A549 (cell line): ENCODE results near the gene FGF14. TPM values are rescaled to one million over a fixed set of nuclear protein-coding genes. Genes with fewer than 3 reads are reported as not detected.
A peak's percentile ranks its signal among the peaks of the same experiment; 100 is the strongest.

ENCODE experiments used
- ATAC-seq, 2 experiments: fragments of 200-7000 bp in 1 of 2; fragments of >200 bp in 1 of 2; cut with Nextera tagmentation in 1 of 2; cut with Tn5 transposase in 1 of 2; 3 replicates each; pipeline versions ENCODE4 v1.8.0 to v1.9.1; 2018 to 2020; ENCODE audit warnings: mild to moderate bottlenecking in 1 of 2, moderate library complexity in 1 of 2
- CTCF ChIA-PET: fragments of 300-600 bp; sonication (Branson Sonifier 250); formaldehyde crosslinking; extraction: SDS; loops from one replicate; lab custom pipeline; 2021; ENCODE audit warnings: antibody characterized with exemption, inconsistent platforms; lab: Yijun Ruan, JAX
- POLR2A ChIA-PET: fragments of 350-600 bp; formaldehyde crosslinking; extraction: SDS; loops from one replicate; lab custom pipeline; 2021; ENCODE audit warnings: antibody characterized with exemption, inconsistent platforms; lab: Yijun Ruan, JAX
- DNase-seq, 2 experiments: peaks; one replicate each; pipeline versions ENCODE4 v3.0.0 to v3.0.0-alpha.2; 2011 to 2016; ENCODE audit warnings: low read depth in 1 of 2, low spot score in 1 of 2
- FAIRE-seq: peaks from 2 replicates; lab custom pipeline; 2011; peaks lifted over from hg19 to GRCh38; lab: Jason Lieb, UNC
- H3K27ac ChIP-seq, 2 experiments: fragments of >200 bp; sonication (Bioruptor Twin); formaldehyde crosslinking; 3 replicates each; pipeline ENCODE4 v1.5.1; 2016 to 2017
- H3K4me1 ChIP-seq: fragments of >200 bp; sonication (Bioruptor Twin); formaldehyde crosslinking; 3 replicates; pipeline ENCODE4 v1.6.1; 2016
- H3K4me2 ChIP-seq: fragments of >200 bp; sonication (Bioruptor Twin); formaldehyde crosslinking; 3 replicates; pipeline ENCODE4 v1.6.1; 2016
- H3K4me3 ChIP-seq: fragments of >200 bp; sonication (Bioruptor Twin); formaldehyde crosslinking; 3 replicates; pipeline ENCODE4 v1.5.1; 2016
- H3K9me3 ChIP-seq: fragments of >200 bp; sonication (Bioruptor Twin); formaldehyde crosslinking; 3 replicates; pipeline ENCODE4 v1.6.1; 2016
- ATOH8 ChIP-seq: fragments of 250-450 bp; sonication (Bioruptor Pico); IDR thresholded peaks from 2 replicates; pipeline ENCODE4 v1.5.0; 2020; ENCODE audit warnings: low read depth, mild to moderate bottlenecking, moderate library complexity
- BHLHE40 ChIP-seq: IDR thresholded peaks from 2 replicates; pipeline ENCODE4 v1.6.1; 2012; ENCODE audit warnings: low read depth, low read length, inconsistent platforms
- CEBPB ChIP-seq, 2 experiments: fragments of >200 bp in 1 of 2; sonication (Bioruptor Twin) in 1 of 2; formaldehyde crosslinking in 1 of 2; IDR thresholded peaks; 2 replicates each; pipeline ENCODE4 v1.6.1; 2012 to 2016
- CTCF ChIP-seq: fragments of >200 bp; sonication (Bioruptor Twin); formaldehyde crosslinking; IDR thresholded peaks from 3 replicates; pipeline ENCODE4 v1.5.1; 2016
- EHF ChIP-seq: fragments of 250-450 bp; sonication (Bioruptor Pico); IDR thresholded peaks from 2 replicates; pipeline ENCODE4 v1.5.0; 2020; ENCODE audit warnings: mild to moderate bottlenecking
- FOXS1 ChIP-seq: fragments of 250-450 bp; sonication (Bioruptor Pico); IDR thresholded peaks from 2 replicates; pipeline ENCODE4 v1.5.0; 2020; ENCODE audit warnings: mild to moderate bottlenecking, moderate library complexity
- HEYL ChIP-seq: fragments of 250-450 bp; sonication (Bioruptor Pico); IDR thresholded peaks from 2 replicates; pipeline ENCODE4 v1.8.0; 2021; ENCODE audit warnings: mild to moderate bottlenecking, moderate library complexity
- HMGXB4 ChIP-seq: fragments of 250-450 bp; sonication (Bioruptor Pico); IDR thresholded peaks from 2 replicates; pipeline ENCODE4 v1.5.0; 2021; ENCODE audit warnings: mild to moderate bottlenecking, moderate library complexity, borderline replicate concordance
- HOXA7 ChIP-seq: fragments of 250-450 bp; sonication (Bioruptor Pico); IDR thresholded peaks from 2 replicates; pipeline ENCODE4 v1.5.0; 2020; ENCODE audit warnings: mild to moderate bottlenecking, moderate library complexity
- HOXB5 ChIP-seq: fragments of 250-450 bp; sonication (Bioruptor Pico); IDR thresholded peaks from 2 replicates; pipeline ENCODE4 v1.5.0; 2020; ENCODE audit warnings: mild to moderate bottlenecking, moderate library complexity
- MAX ChIP-seq: IDR thresholded peaks from 2 replicates; pipeline ENCODE4 v1.6.1; 2012
- NPAS2 ChIP-seq: fragments of 250-450 bp; sonication (Bioruptor Pico); IDR thresholded peaks from 2 replicates; pipeline ENCODE4 v1.8.0; 2022; ENCODE audit warnings: mild to moderate bottlenecking, moderate library complexity, borderline replicate concordance
- PHF8 ChIP-seq: fragments of 200-600 bp; sonication (generic); IDR thresholded peaks from 2 replicates; pipeline ENCODE4 v1.6.1; 2016; ENCODE audit warnings: low read depth, mild to moderate bottlenecking, antibody characterized with exemption, moderate library complexity, borderline replicate concordance
- POLR2A ChIP-seq: IDR thresholded peaks from 2 replicates; pipeline ENCODE4 v1.6.1; 2012; ENCODE audit warnings: mild to moderate bottlenecking, low read length
- RAD21 ChIP-seq, 2 experiments: fragments of >200 bp in 1 of 2; sonication (Bioruptor Twin) in 1 of 2; formaldehyde crosslinking in 1 of 2; IDR thresholded peaks in 1 of 2; conservative IDR thresholded peaks in 1 of 2; 2 replicates in 1 of 2; 3 replicates in 1 of 2; pipeline ENCODE4 v1.6.1; 2012 to 2018; ENCODE audit warnings: inconsistent platforms in 1 of 2
- RARB ChIP-seq: fragments of 250-450 bp; sonication (Bioruptor Pico); IDR thresholded peaks from 2 replicates; pipeline ENCODE4 v1.8.0; 2021; ENCODE audit warnings: mild to moderate bottlenecking, moderate library complexity
- RCOR1 ChIP-seq: fragments of 150-350 bp; IDR thresholded peaks from 2 replicates; pipeline ENCODE4 v1.6.1; 2014; ENCODE audit warnings: antibody characterized with exemption, low read length, low read depth
- RNF2 ChIP-seq: fragments of 200-600 bp; sonication (generic); IDR thresholded peaks from 2 replicates; pipeline ENCODE4 v1.6.1; 2016; ENCODE audit warnings: low read depth, mild to moderate bottlenecking, antibody characterized with exemption, moderate library complexity, borderline replicate concordance
- SMC3 ChIP-seq: fragments of >200 bp; sonication (Bioruptor Twin); formaldehyde crosslinking; IDR thresholded peaks from 3 replicates; pipeline ENCODE4 v1.6.1; 2018; ENCODE audit warnings: inconsistent platforms
- SREBF2 ChIP-seq: fragments of 450-650 bp; IDR thresholded peaks from 2 replicates; pipeline ENCODE4 v1.6.1; 2014; ENCODE audit warnings: mild to moderate bottlenecking, moderate library complexity
- USF2 ChIP-seq: fragments of 450-650 bp; IDR thresholded peaks from 2 replicates; pipeline ENCODE4 v1.6.1; 2014; ENCODE audit warnings: antibody characterized with exemption
- ZC3H11A ChIP-seq: fragments of 450-650 bp; IDR thresholded peaks from 2 replicates; pipeline ENCODE4 v1.6.1; 2014; ENCODE audit warnings: antibody characterized with exemption, mild to moderate bottlenecking
- WGBS: methylation state at CpG from one replicate; pipeline ENCODE4 v1.1.6; 2017; ENCODE audit errors: missing lambda C conversion rate; 5-methylcytosine and 5-hydroxymethylcytosine counted together
- polyA plus RNA-seq, 4 experiments: library from polyadenylated mRNA; depleted of rRNA in 3 of 4; stranded (reverse); fragments of >200 nt; fragmentation: RNase III in 1 of 4; extraction: RNeasy Plus Mini Kit Qiagen cat#74134 plus additional on column Dnase treatment in 1 of 4; gene quantifications; 2 replicates in 3 of 4; 3 replicates in 1 of 4; pipeline ENCODE4 v1.2.3, GENCODE V29; 2011 to 2017

Gene FGF14
- polyA plus RNA-seq, 2 of the 4 experiments (the other 2 are of a cell fraction), result not detected

- H3K27ac ChIP-seq, result no peak overlapping the region
- ATAC-seq (no peak), DNase-seq (no peak), FAIRE-seq (no peak)
- ChIA-PET POLR2A (no interaction called here), CTCF (interaction anchor here (1.8 kb wide), 1 partner anchor 249 kb away, joined by 4 read pairs; no protein-coding TSS in a partner anchor)
- WGBS, result 62% methylated on average over 1 of the region's 1 CpG
- no peaks in the 10 kb centered on the region for H3K9me3 ChIP-seq
- H3K4me1 ChIP-seq, result no peaks in the 10 kb centered on the region
- TF ChIP-seq EHF (CRISPR knock-in tag) (no peak), RARB (CRISPR knock-in tag) (no peak), USF2 (no peak), NPAS2 (CRISPR knock-in tag) (no peak), FOXS1 (CRISPR knock-in tag) (no peak), CEBPB (IDR thresholded peaks at IDR 0.05) (no peak), HOXA7 (CRISPR knock-in tag) (no peak), HEYL (CRISPR knock-in tag) (no peak), HOXB5 (CRISPR knock-in tag) (no peak), HMGXB4 (no peak), PHF8 (no peak), SREBF2 (no peak), BHLHE40 (no peak), POLR2A (no peak), RNF2 (no peak), ATOH8 (no peak), MAX (no peak), RCOR1 (no peak)
- H3K4me2 ChIP-seq, result no peak overlapping the region
- H3K4me3 ChIP-seq, result no peak overlapping the region
These were observed 638.7 kb downstream of the FGF14 start for GRCh38 chr13:101763191-101763590.

- FAIRE-seq, result no peak
- CTCF ChIA-PET, result interaction anchor here (0.7 to 3.7 kb wide), 24 partner anchors 8 to 612 kb away, joined by 3 to 19 read pairs (median 4); no protein-coding TSS in a partner anchor
- TF ChIP-seq ZC3H11A (no peak), SMC3 (peak; percentile 89), RAD21 (conservative IDR thresholded peaks at IDR 0.05 in 1 of 2, IDR thresholded peaks at IDR 0.05 in 1 of 2) (peak; percentile 85 to 86), CTCF (peak; percentile 70)
- TF ChIP-seq, all 56 proteins: peak for 3
- Histone ChIP-seq H3K4me3 (no peak overlapping the region), H3K4me1 (peaks cover 5% of the 10 kb centered on the region; the same call in 2 of the 3 replicates), H3K27ac (no peak overlapping the region), H3K4me2 (no peak overlapping the region), H3K9me3 (no peaks in the 10 kb centered on the region)
- DNase-seq (peak; percentile 28 to 45), ATAC-seq (peak; percentile 73 to 82; a peak in 4 of 6 replicates)
- WGBS, result 5% methylated on average over 1 of the region's 1 CpG
- POLR2A ChIA-PET, result no interaction called here
These were observed 644.3 kb downstream of the FGF14 start for GRCh38 chr13:101757446-101758039.
